GM12891 (cell line): ENCODE results near the gene ARHGEF4.

ENCODE experiments used
- POLR2A ChIP-seq: IDR thresholded peaks from 2 replicates; pipeline ENCODE4 v1.6.1; 2011; ENCODE audit warnings: low read depth, low read length, control low read depth
- POLR2AphosphoS5 ChIP-seq: IDR thresholded peaks from 2 replicates; pipeline ENCODE4 v1.6.1; 2011; ENCODE audit warnings: low read depth, low read length, control low read depth
- TAF1 ChIP-seq: IDR thresholded peaks from 2 replicates; pipeline ENCODE4 v1.6.1; 2011; ENCODE audit warnings: low read depth, low read length, control low read depth

DNA sequence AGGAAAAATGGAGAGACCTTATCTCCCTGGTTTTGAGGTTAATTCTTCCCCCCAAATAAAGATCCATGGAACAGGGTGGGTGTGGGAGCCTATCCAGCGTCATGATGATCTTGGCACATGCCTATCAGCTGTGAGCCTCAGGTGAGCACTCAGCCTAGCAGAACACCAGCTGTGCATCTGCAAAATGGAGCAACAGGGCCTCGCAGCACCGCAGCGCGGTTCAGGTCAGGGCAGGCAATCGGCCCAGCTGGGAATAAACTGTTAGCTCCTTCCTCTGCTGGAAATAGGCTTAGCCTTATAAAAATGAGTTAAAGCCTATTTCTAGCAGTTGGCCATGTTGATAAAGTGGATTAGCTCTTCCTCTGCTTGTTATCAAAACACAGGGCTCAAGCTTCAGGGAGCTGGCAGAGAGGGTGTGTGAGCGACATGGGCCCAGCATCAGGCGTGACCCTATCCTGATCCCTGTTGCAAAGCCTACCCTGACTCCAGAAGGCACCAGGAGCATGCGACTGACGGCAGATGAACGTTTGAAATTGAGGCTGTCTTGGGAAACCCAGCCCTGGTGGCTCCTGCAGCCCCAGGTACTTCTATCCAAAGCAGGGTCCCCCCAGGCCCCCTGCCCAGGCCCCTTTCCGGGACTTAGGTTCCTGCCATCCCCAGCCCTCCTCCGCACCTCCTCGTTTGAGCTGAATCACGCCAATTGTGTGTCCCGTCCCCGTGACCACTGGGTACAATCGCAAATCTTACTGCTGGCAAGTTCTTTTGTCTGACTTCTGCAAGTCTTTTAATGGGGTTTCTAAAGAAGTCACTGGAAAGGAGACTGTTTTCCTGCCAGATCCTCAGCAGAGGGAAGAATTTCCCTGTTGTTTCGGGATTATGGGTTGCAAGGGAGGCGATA is 35.4 kb downstream of the ARHGEF4 start:
- TF ChIP-seq POLR2A (no peak), POLR2AphosphoS5 (no peak), TAF1 (no peak)
